ENCODE results near the gene IVNS1ABP.

Gene IVNS1ABP

GRCh38 chr1:185360714-185361113 lies 43.7 kb upstream of the IVNS1ABP start:
- Histone ChIP-seq H3K9me3 (ENCODE audit: control insufficient read depth, low read length) (peaks cover 5% of the 10 kb centered on the region), H3K4ac (ENCODE audit: low read depth in 1 of 2, low read length in 2 of 2) (no peak overlapping the region), H3K79me1 (replicated peaks; ENCODE audit: low read length, poor library complexity, severe bottlenecking) (no peaks in the 10 kb centered on the region), H3K9ac (ENCODE audit: low read length) (no peak overlapping the region), H3K4me2 (ENCODE audit: low read length, poor library complexity, severe bottlenecking) (no peak overlapping the region), H2BK12ac (ENCODE audit: low read length in 2 of 2) (no peak overlapping the region), H2BK5ac (ENCODE audit: low read depth, low read length, poor library complexity, severe bottlenecking) (no peak overlapping the region), H3K18ac (ENCODE audit: low read depth in 1 of 2, low read length in 2 of 2) (no peak overlapping the region), H3K4me3 (ENCODE audit: insufficient read depth in 1 of 2, low read depth in 1 of 2, low read length in 2 of 2) (no peak overlapping the region), H3K14ac (ENCODE audit: low read length in 2 of 2) (no peak overlapping the region), H4K8ac (ENCODE audit: low read length) (no peak overlapping the region), H3K23ac (ENCODE audit: low read length in 2 of 2) (no peak overlapping the region), H2AFZ (ENCODE audit: low read depth, low read length) (no peak overlapping the region), H3K27me3 (ENCODE audit: control insufficient read depth in 1 of 2, insufficient read depth in 1 of 2, low read length in 2 of 2) (no peaks in the 10 kb centered on the region), H2AK5ac (ENCODE audit: low read length, severe bottlenecking) (no peak overlapping the region), H4K91ac (ENCODE audit: low read length) (no peak overlapping the region), H3K36me3 (ENCODE audit: control insufficient read depth in 1 of 2, insufficient read depth in 2 of 2, low read depth in 1 of 2, low read length in 2 of 2) (no peaks in the 10 kb centered on the region), H2BK120ac (ENCODE audit: low read depth, low read length) (no peak overlapping the region), H2BK15ac (ENCODE audit: low read depth, poor library complexity, severe bottlenecking) (no peak overlapping the region), H3K4me1 (ENCODE audit: control insufficient read depth, insufficient read depth, low read depth, low read length) (peaks cover 3% of the 10 kb centered on the region), H3K27ac (ENCODE audit: low read length, poor library complexity, severe bottlenecking) (peak overlapping the region; percentile 38)
- DNase-seq = no peak
- WGBS = 100% methylated on average over 1 of the region's 1 CpG

- H2BK5ac ChIP-seq (ENCODE audit: low read depth, low read length, poor library complexity, severe bottlenecking) = no peak overlapping the region
- H3K27ac ChIP-seq (ENCODE audit: low read length, poor library complexity, severe bottlenecking) = no peak overlapping the region
- H3K23ac ChIP-seq (ENCODE audit: low read length in 2 of 2) = no peak overlapping the region
- H3K36me3 ChIP-seq (ENCODE audit: control insufficient read depth in 1 of 2, insufficient read depth in 2 of 2, low read depth in 1 of 2, low read length in 2 of 2) = no peaks in the 10 kb centered on the region
- H3K4ac ChIP-seq (ENCODE audit: low read depth in 1 of 2, low read length in 2 of 2) = no peak overlapping the region
- H2AFZ ChIP-seq (ENCODE audit: low read depth, low read length) = no peak overlapping the region
- H3K4me2 ChIP-seq (ENCODE audit: low read length, poor library complexity, severe bottlenecking) = no peak overlapping the region
- no peaks in the 10 kb centered on the region for H3K27me3 ChIP-seq (ENCODE audit: control insufficient read depth in 1 of 2, insufficient read depth in 1 of 2, low read length in 2 of 2)
- H2BK15ac ChIP-seq (ENCODE audit: low read depth, poor library complexity, severe bottlenecking) = no peak overlapping the region
- no peak overlapping the region for H3K18ac ChIP-seq (ENCODE audit: low read depth in 1 of 2, low read length in 2 of 2)
- H2BK120ac ChIP-seq (ENCODE audit: low read depth, low read length) = no peak overlapping the region
- H3K14ac ChIP-seq (ENCODE audit: low read length in 2 of 2) = no peak overlapping the region
- H3K9me3 ChIP-seq (ENCODE audit: control insufficient read depth, low read length) = peaks cover 5% of the 10 kb centered on the region
- DNase-seq = no peak
- H3K4me1 ChIP-seq (ENCODE audit: control insufficient read depth, insufficient read depth, low read depth, low read length) = peaks cover 3% of the 10 kb centered on the region
- H4K91ac ChIP-seq (ENCODE audit: low read length) = no peak overlapping the region
- no peak overlapping the region for H3K9ac ChIP-seq (ENCODE audit: low read length)
- H2AK5ac ChIP-seq (ENCODE audit: low read length, severe bottlenecking) = no peak overlapping the region
- H4K8ac ChIP-seq (ENCODE audit: low read length) = no peak overlapping the region
- 87% methylated on average over 3 of the region's 3 CpGs for WGBS
- H3K79me1 ChIP-seq (replicated peaks; ENCODE audit: low read length, poor library complexity, severe bottlenecking) = no peaks in the 10 kb centered on the region
- no peak overlapping the region for H2BK12ac ChIP-seq (ENCODE audit: low read length in 2 of 2)
- H3K4me3 ChIP-seq (ENCODE audit: insufficient read depth in 1 of 2, low read depth in 1 of 2, low read length in 2 of 2) = no peak overlapping the region
Measured at GRCh38 chr1:185358957-185359356, 41.9 kb upstream of the IVNS1ABP start.

- no peak overlapping the region for H4K91ac ChIP-seq (ENCODE audit: low read length)
- H3K14ac ChIP-seq (ENCODE audit: low read length in 2 of 2) = no peak overlapping the region
- no peak overlapping the region for H2BK12ac ChIP-seq (ENCODE audit: low read length in 2 of 2)
- no peak overlapping the region for H4K8ac ChIP-seq (ENCODE audit: low read length)
- H3K36me3 ChIP-seq (ENCODE audit: control insufficient read depth in 1 of 2, insufficient read depth in 2 of 2, low read depth in 1 of 2, low read length in 2 of 2) = no peaks in the 10 kb centered on the region
- no peak overlapping the region for H3K18ac ChIP-seq (ENCODE audit: low read depth in 1 of 2, low read length in 2 of 2)
- peaks cover 3% of the 10 kb centered on the region for H3K4me1 ChIP-seq (ENCODE audit: control insufficient read depth, insufficient read depth, low read depth, low read length)
- H3K27ac ChIP-seq (ENCODE audit: low read length, poor library complexity, severe bottlenecking) = no peak overlapping the region
- H3K9me3 ChIP-seq (ENCODE audit: control insufficient read depth, low read length) = no peaks in the 10 kb centered on the region
- no peak overlapping the region for H3K9ac ChIP-seq (ENCODE audit: low read length)
- DNase-seq = no peak
- H3K4me3 ChIP-seq (ENCODE audit: insufficient read depth in 1 of 2, low read depth in 1 of 2, low read length in 2 of 2) = no peak overlapping the region
- no peak overlapping the region for H2BK120ac ChIP-seq (ENCODE audit: low read depth, low read length)
- WGBS = 100% methylated on average over 1 of the region's 2 CpGs
- no peak overlapping the region for H3K23ac ChIP-seq (ENCODE audit: low read length in 2 of 2)
- no peak overlapping the region for H2BK15ac ChIP-seq (ENCODE audit: low read depth, poor library complexity, severe bottlenecking)
- H2BK5ac ChIP-seq (ENCODE audit: low read depth, low read length, poor library complexity, severe bottlenecking) = no peak overlapping the region
- H2AK5ac ChIP-seq (ENCODE audit: low read length, severe bottlenecking) = no peak overlapping the region
- no peaks in the 10 kb centered on the region for H3K27me3 ChIP-seq (ENCODE audit: control insufficient read depth in 1 of 2, insufficient read depth in 1 of 2, low read length in 2 of 2)
- no peak overlapping the region for H2AFZ ChIP-seq (ENCODE audit: low read depth, low read length)
- no peak overlapping the region for H3K4me2 ChIP-seq (ENCODE audit: low read length, poor library complexity, severe bottlenecking)
- no peak overlapping the region for H3K4ac ChIP-seq (ENCODE audit: low read depth in 1 of 2, low read length in 2 of 2)
- no peaks in the 10 kb centered on the region for H3K79me1 ChIP-seq (replicated peaks; ENCODE audit: low read length, poor library complexity, severe bottlenecking)
Measured at GRCh38 chr1:185355947-185356346, 38.9 kb upstream of the IVNS1ABP start.

- Histone ChIP-seq H4K8ac (ENCODE audit: low read length) (no peak overlapping the region), H2BK5ac (ENCODE audit: low read depth, low read length, poor library complexity, severe bottlenecking) (no peak overlapping the region), H3K4me3 (ENCODE audit: insufficient read depth in 1 of 2, low read depth in 1 of 2, low read length in 2 of 2) (no peak overlapping the region), H3K27ac (ENCODE audit: low read length, poor library complexity, severe bottlenecking) (no peak overlapping the region), H3K9ac (ENCODE audit: low read length) (no peak overlapping the region), H3K14ac (ENCODE audit: low read length in 2 of 2) (no peak overlapping the region), H3K9me3 (ENCODE audit: control insufficient read depth, low read length) (no peaks in the 10 kb centered on the region), H2BK120ac (ENCODE audit: low read depth, low read length) (no peak overlapping the region), H3K4me2 (ENCODE audit: low read length, poor library complexity, severe bottlenecking) (no peak overlapping the region), H3K79me1 (replicated peaks; ENCODE audit: low read length, poor library complexity, severe bottlenecking) (no peaks in the 10 kb centered on the region), H3K23ac (ENCODE audit: low read length in 2 of 2) (no peak overlapping the region), H4K91ac (ENCODE audit: low read length) (no peak overlapping the region), H3K36me3 (ENCODE audit: control insufficient read depth in 1 of 2, insufficient read depth in 2 of 2, low read depth in 1 of 2, low read length in 2 of 2) (no peaks in the 10 kb centered on the region), H2BK15ac (ENCODE audit: low read depth, poor library complexity, severe bottlenecking) (no peak overlapping the region), H3K27me3 (ENCODE audit: control insufficient read depth in 1 of 2, insufficient read depth in 1 of 2, low read length in 2 of 2) (no peaks in the 10 kb centered on the region), H3K4ac (ENCODE audit: low read depth in 1 of 2, low read length in 2 of 2) (no peak overlapping the region), H3K18ac (ENCODE audit: low read depth in 1 of 2, low read length in 2 of 2) (no peak overlapping the region), H2AK5ac (ENCODE audit: low read length, severe bottlenecking) (no peak overlapping the region), H2BK12ac (ENCODE audit: low read length in 2 of 2) (no peak overlapping the region), H3K4me1 (ENCODE audit: control insufficient read depth, insufficient read depth, low read depth, low read length) (no peaks in the 10 kb centered on the region), H2AFZ (ENCODE audit: low read depth, low read length) (no peak overlapping the region)
- 90% methylated on average over 4 of the region's 4 CpGs for WGBS
- no peak for DNase-seq
Measured at GRCh38 chr1:185353124-185353523, 36.1 kb upstream of the IVNS1ABP start.
